ENCODE measurements around the gene TYMP. TPM values are rescaled to one million over a fixed set of nuclear protein-coding genes. Genes with fewer than 3 reads are reported as not detected.

Gene TYMP
- total RNA-seq, 1 experiment from 2014 or later: 1.5 TPM

DNA sequence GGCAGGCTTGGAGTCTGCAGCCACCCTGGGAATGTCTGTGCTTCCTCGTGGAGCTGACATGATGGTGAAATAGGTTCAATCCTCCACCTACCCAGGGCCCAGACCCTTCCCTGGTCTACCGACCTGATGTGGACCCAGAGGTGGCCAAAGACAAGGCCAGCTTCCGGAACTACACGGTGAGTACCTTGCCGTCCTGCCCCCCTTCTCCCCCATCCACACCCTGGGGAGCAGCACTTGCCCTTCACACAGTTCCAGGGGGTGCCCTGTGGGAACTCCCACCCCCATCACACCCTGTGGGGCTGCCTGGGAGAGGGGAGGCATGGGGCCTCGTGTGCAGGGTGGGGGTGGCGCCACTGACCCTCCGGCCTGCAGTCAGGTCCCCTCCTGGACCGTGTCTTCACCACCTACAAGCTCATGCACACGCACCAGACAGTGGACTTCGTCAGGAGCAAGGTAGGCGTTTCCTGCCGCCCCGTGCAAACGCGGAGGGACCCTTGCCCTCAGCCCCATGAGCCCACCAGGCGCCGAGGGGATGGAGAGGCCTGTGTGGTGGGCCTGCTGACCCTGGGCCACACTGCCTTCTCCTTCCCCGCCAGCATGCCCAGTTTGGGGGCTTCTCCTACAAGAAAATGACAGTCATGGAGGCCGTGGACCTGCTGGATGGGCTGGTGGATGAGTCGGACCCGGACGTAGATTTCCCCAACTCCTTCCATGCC is 42.4 kb downstream of the TYMP start:
- Mint-ChIP-seq H3K27me3 (ENCODE audit: low read depth) (no peaks in the 10 kb centered on the region), H3K27ac (no peak overlapping the region), H3K4me1 (no peaks in the 10 kb centered on the region), H3K4me3 (no peak overlapping the region), H3K36me3 (no peaks in the 10 kb centered on the region), H3K9me3 (no peaks in the 10 kb centered on the region)
- TF ChIP-seq FOXK1 (CRISPR knock-in tag; IDR thresholded peaks at IDR 0.05) (no peak), SOX15 (CRISPR knock-in tag; IDR thresholded peaks at IDR 0.05) (no peak), NR2C2 (CRISPR knock-in tag; IDR thresholded peaks at IDR 0.05) (no peak), ZNF671 (CRISPR knock-in tag; IDR thresholded peaks at IDR 0.05) (no peak), MYBL2 (CRISPR knock-in tag; IDR thresholded peaks at IDR 0.05) (no peak), ZNF138 (CRISPR knock-in tag; conservative IDR thresholded peaks at IDR 0.05) (no peak)
- TF ChIP-seq, protein P1, sequence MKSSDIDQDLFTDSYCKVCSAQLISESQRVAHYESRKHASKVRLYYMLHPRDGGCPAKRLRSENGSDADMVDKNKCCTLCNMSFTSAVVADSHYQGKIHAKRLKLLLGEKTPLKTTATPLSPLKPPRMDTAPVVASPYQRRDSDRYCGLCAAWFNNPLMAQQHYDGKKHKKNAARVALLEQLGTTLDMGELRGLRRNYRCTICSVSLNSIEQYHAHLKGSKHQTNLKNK (CRISPR knock-in tag; IDR thresholded peaks at IDR 0.05): no peak
- TF ChIP-seq, protein P2, sequence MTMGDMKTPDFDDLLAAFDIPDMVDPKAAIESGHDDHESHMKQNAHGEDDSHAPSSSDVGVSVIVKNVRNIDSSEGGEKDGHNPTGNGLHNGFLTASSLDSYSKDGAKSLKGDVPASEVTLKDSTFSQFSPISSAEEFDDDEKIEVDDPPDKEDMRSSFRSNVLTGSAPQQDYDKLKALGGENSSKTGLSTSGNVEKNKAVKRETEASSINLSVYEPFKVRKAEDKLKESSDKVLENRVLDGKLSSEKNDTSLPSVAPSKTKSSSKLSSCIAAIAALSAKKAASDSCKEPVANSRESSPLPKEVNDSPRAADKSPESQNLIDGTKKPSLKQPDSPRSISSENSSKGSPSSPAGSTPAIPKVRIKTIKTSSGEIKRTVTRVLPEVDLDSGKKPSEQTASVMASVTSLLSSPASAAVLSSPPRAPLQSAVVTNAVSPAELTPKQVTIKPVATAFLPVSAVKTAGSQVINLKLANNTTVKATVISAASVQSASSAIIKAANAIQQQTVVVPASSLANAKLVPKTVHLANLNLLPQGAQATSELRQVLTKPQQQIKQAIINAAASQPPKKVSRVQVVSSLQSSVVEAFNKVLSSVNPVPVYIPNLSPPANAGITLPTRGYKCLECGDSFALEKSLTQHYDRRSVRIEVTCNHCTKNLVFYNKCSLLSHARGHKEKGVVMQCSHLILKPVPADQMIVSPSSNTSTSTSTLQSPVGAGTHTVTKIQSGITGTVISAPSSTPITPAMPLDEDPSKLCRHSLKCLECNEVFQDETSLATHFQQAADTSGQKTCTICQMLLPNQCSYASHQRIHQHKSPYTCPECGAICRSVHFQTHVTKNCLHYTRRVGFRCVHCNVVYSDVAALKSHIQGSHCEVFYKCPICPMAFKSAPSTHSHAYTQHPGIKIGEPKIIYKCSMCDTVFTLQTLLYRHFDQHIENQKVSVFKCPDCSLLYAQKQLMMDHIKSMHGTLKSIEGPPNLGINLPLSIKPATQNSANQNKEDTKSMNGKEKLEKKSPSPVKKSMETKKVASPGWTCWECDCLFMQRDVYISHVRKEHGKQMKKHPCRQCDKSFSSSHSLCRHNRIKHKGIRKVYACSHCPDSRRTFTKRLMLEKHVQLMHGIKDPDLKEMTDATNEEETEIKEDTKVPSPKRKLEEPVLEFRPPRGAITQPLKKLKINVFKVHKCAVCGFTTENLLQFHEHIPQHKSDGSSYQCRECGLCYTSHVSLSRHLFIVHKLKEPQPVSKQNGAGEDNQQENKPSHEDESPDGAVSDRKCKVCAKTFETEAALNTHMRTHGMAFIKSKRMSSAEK (CRISPR knock-in tag; IDR thresholded peaks at IDR 0.05; ENCODE audit: borderline replicate concordance): no peak
- TF ChIP-seq, protein P3, sequence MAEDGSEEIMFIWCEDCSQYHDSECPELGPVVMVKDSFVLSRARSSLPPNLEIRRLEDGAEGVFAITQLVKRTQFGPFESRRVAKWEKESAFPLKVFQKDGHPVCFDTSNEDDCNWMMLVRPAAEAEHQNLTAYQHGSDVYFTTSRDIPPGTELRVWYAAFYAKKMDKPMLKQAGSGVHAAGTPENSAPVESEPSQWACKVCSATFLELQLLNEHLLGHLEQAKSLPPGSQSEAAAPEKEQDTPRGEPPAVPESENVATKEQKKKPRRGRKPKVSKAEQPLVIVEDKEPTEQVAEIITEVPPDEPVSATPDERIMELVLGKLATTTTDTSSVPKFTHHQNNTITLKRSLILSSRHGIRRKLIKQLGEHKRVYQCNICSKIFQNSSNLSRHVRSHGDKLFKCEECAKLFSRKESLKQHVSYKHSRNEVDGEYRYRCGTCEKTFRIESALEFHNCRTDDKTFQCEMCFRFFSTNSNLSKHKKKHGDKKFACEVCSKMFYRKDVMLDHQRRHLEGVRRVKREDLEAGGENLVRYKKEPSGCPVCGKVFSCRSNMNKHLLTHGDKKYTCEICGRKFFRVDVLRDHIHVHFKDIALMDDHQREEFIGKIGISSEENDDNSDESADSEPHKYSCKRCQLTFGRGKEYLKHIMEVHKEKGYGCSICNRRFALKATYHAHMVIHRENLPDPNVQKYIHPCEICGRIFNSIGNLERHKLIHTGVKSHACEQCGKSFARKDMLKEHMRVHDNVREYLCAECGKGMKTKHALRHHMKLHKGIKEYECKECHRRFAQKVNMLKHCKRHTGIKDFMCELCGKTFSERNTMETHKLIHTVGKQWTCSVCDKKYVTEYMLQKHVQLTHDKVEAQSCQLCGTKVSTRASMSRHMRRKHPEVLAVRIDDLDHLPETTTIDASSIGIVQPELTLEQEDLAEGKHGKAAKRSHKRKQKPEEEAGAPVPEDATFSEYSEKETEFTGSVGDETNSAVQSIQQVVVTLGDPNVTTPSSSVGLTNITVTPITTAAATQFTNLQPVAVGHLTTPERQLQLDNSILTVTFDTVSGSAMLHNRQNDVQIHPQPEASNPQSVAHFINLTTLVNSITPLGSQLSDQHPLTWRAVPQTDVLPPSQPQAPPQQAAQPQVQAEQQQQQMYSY (CRISPR knock-in tag; IDR thresholded peaks at IDR 0.05): no peak
- POLR2A ChIA-PET: no interaction called here
- CTCF ChIA-PET: interaction anchor here (1.0 to 1.3 kb wide), 2 partner anchors 38 to 247 kb away, joined by 3 to 4 read pairs; partner anchors contain the start of gene SCO2
- ATAC-seq (no peak), DNase-seq (ENCODE audit: low spot score) (no peak)

DNA sequence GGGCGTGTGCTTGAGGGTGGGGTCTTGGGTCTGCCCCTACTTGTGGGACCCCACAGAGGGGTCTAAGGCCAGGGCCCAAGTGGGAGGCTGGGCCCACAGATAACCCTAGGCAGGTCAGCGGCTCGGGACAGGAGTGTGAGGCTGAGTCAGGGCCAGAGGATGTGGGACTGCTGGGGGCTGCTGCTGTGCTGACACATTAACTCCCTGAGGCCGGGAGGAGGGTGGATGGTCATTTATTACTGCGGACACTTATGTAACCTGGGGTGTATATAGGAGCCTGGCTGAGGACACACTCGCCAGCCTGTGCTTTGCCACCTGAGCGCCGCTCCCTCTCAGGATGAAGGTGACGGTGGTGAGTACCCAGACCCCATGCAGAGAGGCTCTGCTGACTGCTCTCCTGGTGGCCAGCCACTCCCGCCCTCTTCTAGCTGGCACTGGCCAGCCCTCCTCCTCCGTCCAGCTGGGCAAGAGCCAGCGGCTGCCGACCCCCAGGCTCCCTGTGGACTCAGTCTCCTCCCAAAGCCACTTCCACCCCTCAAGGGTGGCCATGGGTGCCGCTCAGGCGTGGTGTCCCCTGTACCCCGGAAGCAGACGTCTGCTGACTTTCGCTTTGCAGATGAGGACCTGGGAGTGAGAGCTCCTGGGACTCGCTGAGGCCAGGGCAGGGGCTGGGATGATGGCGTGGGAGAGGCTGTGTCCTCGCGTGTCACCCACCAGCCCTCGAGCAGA is 43.1 kb downstream of the TYMP start, which contains the start of gene MIOX:
Gene MIOX, plus strand, starts transcription at position 299 of the 729 bp plus-strand sequence. Its CDS starts 39 bp downstream, at position 338.
- H3K27ac Mint-ChIP-seq: no peak within 1 kb of the TSS
- POLR2A ChIA-PET: no interaction called here
- CTCF ChIA-PET: interaction anchor here (0.6 to 1.3 kb wide), 3 partner anchors 39 to 246 kb away, joined by 3 to 4 read pairs (median 4); partner anchors contain the start of gene SCO2
- no peak for TF ChIP-seq ESRRA (CRISPR knock-in tag; IDR thresholded peaks at IDR 0.05; ENCODE audit: borderline replicate concordance)
- TF ChIP-seq NR2C2 (CRISPR knock-in tag; IDR thresholded peaks at IDR 0.05): no peak
- TF ChIP-seq, protein P4, sequence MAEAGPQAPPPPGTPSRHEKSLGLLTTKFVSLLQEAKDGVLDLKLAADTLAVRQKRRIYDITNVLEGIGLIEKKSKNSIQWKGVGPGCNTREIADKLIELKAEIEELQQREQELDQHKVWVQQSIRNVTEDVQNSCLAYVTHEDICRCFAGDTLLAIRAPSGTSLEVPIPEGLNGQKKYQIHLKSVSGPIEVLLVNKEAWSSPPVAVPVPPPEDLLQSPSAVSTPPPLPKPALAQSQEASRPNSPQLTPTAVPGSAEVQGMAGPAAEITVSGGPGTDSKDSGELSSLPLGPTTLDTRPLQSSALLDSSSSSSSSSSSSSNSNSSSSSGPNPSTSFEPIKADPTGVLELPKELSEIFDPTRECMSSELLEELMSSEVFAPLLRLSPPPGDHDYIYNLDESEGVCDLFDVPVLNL (CRISPR knock-in tag; IDR thresholded peaks at IDR 0.05; ENCODE audit: borderline replicate concordance, low read depth): no peak
- no peak for TF ChIP-seq SMAD4 (CRISPR knock-in tag; IDR thresholded peaks at IDR 0.05)
- TF ChIP-seq, protein P5, sequence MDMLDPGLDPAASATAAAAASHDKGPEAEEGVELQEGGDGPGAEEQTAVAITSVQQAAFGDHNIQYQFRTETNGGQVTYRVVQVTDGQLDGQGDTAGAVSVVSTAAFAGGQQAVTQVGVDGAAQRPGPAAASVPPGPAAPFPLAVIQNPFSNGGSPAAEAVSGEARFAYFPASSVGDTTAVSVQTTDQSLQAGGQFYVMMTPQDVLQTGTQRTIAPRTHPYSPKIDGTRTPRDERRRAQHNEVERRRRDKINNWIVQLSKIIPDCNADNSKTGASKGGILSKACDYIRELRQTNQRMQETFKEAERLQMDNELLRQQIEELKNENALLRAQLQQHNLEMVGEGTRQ (CRISPR knock-in tag; IDR thresholded peaks at IDR 0.05): no peak
- TF ChIP-seq, protein P6, sequence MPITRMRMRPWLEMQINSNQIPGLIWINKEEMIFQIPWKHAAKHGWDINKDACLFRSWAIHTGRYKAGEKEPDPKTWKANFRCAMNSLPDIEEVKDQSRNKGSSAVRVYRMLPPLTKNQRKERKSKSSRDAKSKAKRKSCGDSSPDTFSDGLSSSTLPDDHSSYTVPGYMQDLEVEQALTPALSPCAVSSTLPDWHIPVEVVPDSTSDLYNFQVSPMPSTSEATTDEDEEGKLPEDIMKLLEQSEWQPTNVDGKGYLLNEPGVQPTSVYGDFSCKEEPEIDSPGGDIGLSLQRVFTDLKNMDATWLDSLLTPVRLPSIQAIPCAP (CRISPR knock-in tag; IDR thresholded peaks at IDR 0.05): no peak
- TF ChIP-seq ZNF232 (CRISPR knock-in tag; IDR thresholded peaks at IDR 0.05): no peak
- TF ChIP-seq, protein P3 (CRISPR knock-in tag; IDR thresholded peaks at IDR 0.05): no peak
- no peak for TF ChIP-seq FOXK1 (CRISPR knock-in tag; IDR thresholded peaks at IDR 0.05)
- TF ChIP-seq CREM (CRISPR knock-in tag; IDR thresholded peaks at IDR 0.05): no peak

More for the DNA sequence above, 43.1 kb downstream of the TYMP start, which contains the start of gene MIOX:
- Mint-ChIP-seq H3K4me3 (no peak within 1 kb of the TSS), H3K27me3 (ENCODE audit: low read depth) (no peaks in the 10 kb centered on the region), H3K9me3 (no peaks in the 10 kb centered on the region), H3K36me3 (no peaks in the 10 kb centered on the region), H3K4me1 (no peaks in the 10 kb centered on the region)
- no peak for DNase-seq (ENCODE audit: low spot score)
- ATAC-seq: no peak

All from WTC11 (cell line).